T-helper 17 cell (primary cell): ENCODE results near the gene OR1C1. TPM values are rescaled to one million over a fixed set of nuclear protein-coding genes. Genes with fewer than 3 reads are reported as not detected.
"Not testable (repeated sequence)": the region's sequence is repeated elsewhere in the genome, so short reads cannot be mapped to it uniquely, and the experiment has no call there.

ENCODE experiments used
- ATAC-seq: fragments of 150-1000 bp; cut with Tn5 transposase; 2 replicates; pipeline ENCODE4 v1.10.0; 2021; ENCODE audit warnings: mild to moderate bottlenecking, moderate library complexity
- DNase-seq, 3 donors: peaks; one replicate each; pipeline versions ENCODE4 v3.0.0 to v3.0.0-alpha.2; 2020 to 2021
- H3K9me3 ChIP-seq: one replicate; pipeline ENCODE4 v1.7.0; 2013; ENCODE audit warnings: low read length, mild to moderate bottlenecking; ENCODE audit not compliant: control insufficient read depth, poor library complexity, severe bottlenecking
- H3K27ac Mint-ChIP-seq: one replicate; pipeline ENCODE4 v1.8.0; 2022; ENCODE audit warnings: mild to moderate bottlenecking, moderate library complexity, mixed read lengths
- H3K27me3 Mint-ChIP-seq: one replicate; pipeline ENCODE4 v1.8.0; 2022; ENCODE audit warnings: mixed read lengths
- H3K36me3 Mint-ChIP-seq: one replicate; pipeline ENCODE4 v1.8.0; 2022; ENCODE audit warnings: low read depth, mixed read lengths
- H3K4me1 Mint-ChIP-seq: one replicate; pipeline ENCODE4 v1.8.0; 2022; ENCODE audit warnings: mild to moderate bottlenecking, mixed read lengths
- H3K4me3 Mint-ChIP-seq: one replicate; pipeline ENCODE4 v1.8.0; 2022; ENCODE audit warnings: mild to moderate bottlenecking, moderate library complexity, mixed read lengths
- total RNA-seq, 4 donors: library from RNA in 2 of 4; stranded (reverse) in 2 of 4; gene quantifications; one replicate each; pipeline ENCODE4 v1.2.3 and lab custom pipeline; 2022 to 2026

OR1C1 gene
- total RNA-seq, 2 donors from 2014 or later = not detected

GRCh38 chr1:247716546-247716945 is 43.8 kb downstream of the OR1C1 start, which contains the start of gene OR6F1:
Gene OR6F1 (minus strand): TSS chr1:247716646. CDS start chr1:247712755, 3,891 bp downstream.
- Mint-ChIP-seq H3K27me3 (peaks cover 5% of the 10 kb centered on the region), H3K4me3 (no peak within 1 kb of the TSS), H3K4me1 (no peaks in the 10 kb centered on the region), H3K36me3 (no peaks in the 10 kb centered on the region), H3K27ac (no peak within 1 kb of the TSS)
- ATAC-seq = no peak
- H3K9me3 ChIP-seq = no peaks in the 10 kb centered on the region
- no peak for DNase-seq

DNA sequence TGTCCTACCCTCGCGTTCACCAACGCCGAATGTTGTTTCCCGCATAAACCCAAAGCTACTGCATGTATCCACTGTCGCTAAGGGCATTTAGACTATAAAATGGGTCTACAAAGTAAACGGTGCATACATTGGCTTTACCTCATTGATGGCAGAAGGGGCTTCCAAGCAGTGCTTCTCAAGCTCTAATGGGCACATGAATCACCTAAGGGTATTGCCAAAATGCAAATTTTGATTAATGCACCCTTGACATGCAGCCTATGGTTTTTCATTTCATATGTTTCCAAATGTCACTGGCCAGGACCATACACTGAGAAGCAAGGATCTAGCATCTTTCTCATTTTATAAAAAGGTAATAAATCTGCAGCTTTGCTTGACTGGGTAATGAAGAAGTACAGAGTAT is 46.6 kb downstream of the OR1C1 start:
- no peaks in the 10 kb centered on the region for H3K4me1 Mint-ChIP-seq
- DNase-seq (no peak), ATAC-seq (no peak)
- peaks cover 5% of the 10 kb centered on the region for H3K27me3 Mint-ChIP-seq
- no peak overlapping the region for H3K4me3 Mint-ChIP-seq
- H3K9me3 ChIP-seq = no peaks in the 10 kb centered on the region
- no peaks in the 10 kb centered on the region for H3K36me3 Mint-ChIP-seq
- no peak overlapping the region for H3K27ac Mint-ChIP-seq

GRCh38 chr1:247710681-247711080 is 49.7 kb downstream of the OR1C1 start:
- not testable (repeated sequence) for H3K4me1 Mint-ChIP-seq, ATAC-seq, H3K4me3 Mint-ChIP-seq, H3K27me3 Mint-ChIP-seq, DNase-seq, H3K36me3 Mint-ChIP-seq, H3K27ac Mint-ChIP-seq, H3K9me3 ChIP-seq

Other genes starting within 250 kb of the OR1C1 start
- gene OR2C3, start 224.1 kb downstream of the OR1C1 start, total RNA-seq = not detected
- 1 to 10 TPM; 1.7 to 2.2 TPM for gene GCSAML, start 211.4 kb downstream of the OR1C1 start, total RNA-seq
- not detected for gene OR2G2, start 172.2 kb downstream of the OR1C1 start, total RNA-seq
- not detected for gene OR2G3, start 155.0 kb downstream of the OR1C1 start, total RNA-seq
- gene OR13G1, start 80.8 kb downstream of the OR1C1 start, total RNA-seq = not detected
- not detected for gene OR6F1, start 43.9 kb downstream of the OR1C1 start, total RNA-seq
- gene OR14K1, start 21.9 kb downstream of the OR1C1 start, total RNA-seq = not detected
- not detected for gene OR14A2, start 12.4 kb downstream of the OR1C1 start, total RNA-seq
- not detected for gene OR14A16, start 63.6 kb upstream of the OR1C1 start, total RNA-seq
- gene OR11L1, start 81.3 kb upstream of the OR1C1 start, total RNA-seq = 1 to 10 TPM in 1 of 2 donors, not detected in 1; 1.3 TPM
- 10 to 100 TPM in 1 of 2 donors, 1 to 10 TPM in 1; 1.2 to 44.2 TPM for gene TRIM58, start 96.6 kb upstream of the OR1C1 start, total RNA-seq
- gene OR2W3, start 135.0 kb upstream of the OR1C1 start, total RNA-seq = 1 to 10 TPM in 1 of 2 donors, under 1 TPM in 1; 0.72 to 6.6 TPM
- under 1 TPM in 1 of 2 donors, not detected in 1; 0.30 TPM for gene OR2T8, start 159.7 kb upstream of the OR1C1 start, total RNA-seq
- gene OR2AJ1, start 164.3 kb upstream of the OR1C1 start, total RNA-seq = under 1 TPM in 1 of 2 donors, not detected in 1; 0.15 TPM
- gene OR2L8, start 188.3 kb upstream of the OR1C1 start, total RNA-seq = under 1 TPM; 0.50 to 0.62 TPM
- gene OR2AK2, start 204.7 kb upstream of the OR1C1 start, total RNA-seq = under 1 TPM in 1 of 2 donors, not detected in 1; 0.37 TPM